HepG2 (cell line): ENCODE data around the gene MTHFD2L. TPM values are rescaled to one million over a fixed set of nuclear protein-coding genes. Genes with fewer than 3 reads are reported as not detected.
A peak's percentile ranks its signal among the peaks of the same experiment; 100 is the strongest.

Experiments
- ATM ChIP-seq: fragments of 450-650 bp; IDR thresholded peaks from 2 replicates; pipeline ENCODE4 v1.7.1; 2017; ENCODE audit warnings: mild to moderate bottlenecking, borderline replicate concordance
- GABPB1 ChIP-seq: IDR thresholded peaks from 2 replicates; pipeline ENCODE4 v1.6.1; 2016; ENCODE audit warnings: mild to moderate bottlenecking, missing genetic modification reagents, moderate library complexity, missing compliant biosample characterization
- GATAD1 ChIP-seq: IDR thresholded peaks from 2 replicates; pipeline ENCODE4 v1.6.1; 2016; ENCODE audit warnings: missing genetic modification reagents, missing compliant biosample characterization
- GPN1 ChIP-seq: sonication (generic); formaldehyde crosslinking; IDR thresholded peaks from 2 replicates; pipeline ENCODE4 v1.5.1; 2020; ENCODE audit warnings: missing genetic modification reagents, borderline replicate concordance
- HNRNPL ChIP-seq: fragments of 200-400 bp; formaldehyde crosslinking; IDR thresholded peaks from 2 replicates; pipeline ENCODE4 v1.6.1; 2017; ENCODE audit warnings: mild to moderate bottlenecking, low read depth, low read length
- KAT8 ChIP-seq: IDR thresholded peaks from 2 replicates; pipeline ENCODE4 v1.6.1; 2016; ENCODE audit warnings: missing genetic modification reagents, missing compliant biosample characterization
- KDM4B ChIP-seq: sonication (generic); formaldehyde crosslinking; IDR thresholded peaks from 2 replicates; pipeline ENCODE4 v1.4.0; 2020; ENCODE audit warnings: missing genetic modification reagents
- MXI1 ChIP-seq: IDR thresholded peaks from 3 replicates; pipeline ENCODE4 v1.6.1; 2012; ENCODE audit warnings: low read depth, low read length, inconsistent platforms, borderline replicate concordance
- NCOR1 ChIP-seq: fragments of 200-600 bp; sonication (generic); IDR thresholded peaks from 2 replicates; pipeline ENCODE4 v1.7.0; 2017; ENCODE audit warnings: antibody characterized with exemption, low read length, borderline replicate concordance
- NFE2L1 ChIP-seq: sonication (generic); formaldehyde crosslinking; IDR thresholded peaks from 2 replicates; pipeline ENCODE4 v1.4.0; 2020; ENCODE audit warnings: missing genetic modification reagents, mild to moderate bottlenecking, borderline replicate concordance
- PPARG ChIP-seq: conservative IDR thresholded peaks from 2 replicates; pipeline ENCODE4 v1.6.1; 2016; ENCODE audit warnings: missing biosample characterization, missing genetic modification reagents
- RAD51 ChIP-seq: fragments of 450-650 bp; IDR thresholded peaks from 2 replicates; pipeline ENCODE4 v1.6.1; 2016; ENCODE audit warnings: borderline replicate concordance
- RFX3 ChIP-seq: IDR thresholded peaks from 2 replicates; pipeline ENCODE4 v1.6.1; 2016; ENCODE audit warnings: missing biosample characterization, missing genetic modification reagents
- SATB2 ChIP-seq: sonication (generic); formaldehyde crosslinking; IDR thresholded peaks from 2 replicates; pipeline ENCODE4 v1.5.0; 2020; ENCODE audit warnings: missing genetic modification reagents
- SRSF4 ChIP-seq: fragments of 200-400 bp; formaldehyde crosslinking; IDR thresholded peaks from one replicate; pipeline ENCODE4 v1.6.1; 2018; ENCODE audit warnings: mild to moderate bottlenecking, low read depth, low read length, moderate library complexity; ENCODE audit not compliant: poor library complexity, severe bottlenecking
- TBX2 ChIP-seq: sonication (generic); formaldehyde crosslinking; IDR thresholded peaks from 2 replicates; pipeline ENCODE4 v1.5.0; 2020; ENCODE audit warnings: missing genetic modification reagents, mild to moderate bottlenecking, borderline replicate concordance
- WIZ ChIP-seq: sonication (generic); formaldehyde crosslinking; IDR thresholded peaks from 2 replicates; pipeline ENCODE4 v1.5.1; 2020; ENCODE audit warnings: mild to moderate bottlenecking, missing genetic modification reagents
- ZFP37 ChIP-seq: sonication (generic); formaldehyde crosslinking; IDR thresholded peaks from 2 replicates; pipeline ENCODE4 v1.4.0; 2020; ENCODE audit warnings: missing genetic modification reagents, borderline replicate concordance
- ZNF124 ChIP-seq: sonication (generic); formaldehyde crosslinking; IDR thresholded peaks from 2 replicates; pipeline ENCODE4 v1.4.0; 2020; ENCODE audit warnings: missing genetic modification reagents
- ZNF292 ChIP-seq: sonication (generic); formaldehyde crosslinking; IDR thresholded peaks from 2 replicates; pipeline ENCODE4 v1.8.1; 2022; ENCODE audit warnings: mild to moderate bottlenecking, low read depth, missing genetic modification reagents, borderline replicate concordance
- ZNF678 ChIP-seq: sonication (generic); formaldehyde crosslinking; IDR thresholded peaks from 2 replicates; pipeline ENCODE4 v1.4.0; 2020; ENCODE audit warnings: mild to moderate bottlenecking, missing genetic modification reagents
- ZNF781 ChIP-seq: sonication (generic); formaldehyde crosslinking; IDR thresholded peaks from 2 replicates; pipeline ENCODE4 v1.5.1; 2020; ENCODE audit warnings: borderline replicate concordance, mild to moderate bottlenecking, missing genetic modification reagents; ENCODE audit errors: not compliant biosample characterization
- ZNF792 ChIP-seq: IDR thresholded peaks from 2 replicates; pipeline ENCODE4 v1.6.1; 2016
- polyA plus RNA-seq, 8 experiments: library from polyadenylated mRNA; depleted of rRNA in 3 of 8; stranded (reverse) in 7 of 8; unstranded in 1 of 8; fragments of >200 nt; fragmentation: Illumina TruSeq in 4 of 8; extraction: Trizol in 4 of 8; gene quantifications; 2 replicates each; pipeline versions ENCODE4 v1.2.1 to v1.2.3, GENCODE V29; 2011 to 2016; ENCODE audit warnings: low read depth in 4 of 8, missing spikeins in 1 of 8, mixed read lengths in 1 of 8; ENCODE audit not compliant: insufficient read depth in 1 of 8
- total RNA-seq, 5 experiments: library from RNA; depleted of rRNA; stranded (reverse); fragments of >200 nt; fragmentation: Illumina TruSeq; extraction: Trizol; gene quantifications; 2 replicates each; pipeline ENCODE4 v1.2.3, GENCODE V29; 2016; ENCODE audit warnings: low read depth in 1 of 5
- TF ChIP-seq, protein P1 (sequence below): sonication (generic); formaldehyde crosslinking; IDR thresholded peaks from 2 replicates; pipeline ENCODE4 v1.4.0; 2020; ENCODE audit warnings: mild to moderate bottlenecking, missing genetic modification reagents
- TF ChIP-seq, protein P2 (sequence below): sonication (generic); formaldehyde crosslinking; IDR thresholded peaks from 2 replicates; pipeline ENCODE4 v1.8.0; 2022; ENCODE audit warnings: low read depth, missing genetic modification reagents
- TF ChIP-seq, protein P3 (sequence below): sonication (generic); formaldehyde crosslinking; IDR thresholded peaks from 2 replicates; pipeline ENCODE4 v1.8.1; 2022; ENCODE audit warnings: low read depth, mild to moderate bottlenecking, missing genetic modification reagents
- TF ChIP-seq, protein P4 (sequence below): sonication (generic); formaldehyde crosslinking; IDR thresholded peaks from 2 replicates; pipeline ENCODE4 v1.4.0; 2020; ENCODE audit warnings: missing genetic modification reagents, borderline replicate concordance

Gene MTHFD2L
- total and polyA plus RNA-seq, 2 of the 13 experiments (the other 11 are each of a cell fraction or from before 2014, with no cell fraction given): 10.5 to 14.9 TPM

GRCh38 chr4:74202062-74202586, 44.2 kb downstream of the MTHFD2L start (continued):
- TF ChIP-seq SATB2 (CRISPR knock-in tag) (no peak), NFE2L1 (no peak), PPARG (peak; percentile 84), NCOR1 (peak; percentile 93), KAT8 (CRISPR knock-in tag) (peak; percentile 69; the same call in 1 of the 2 replicates), ZFP37 (CRISPR knock-in tag) (no peak), GPN1 (CRISPR knock-in tag) (no peak), ZNF781 (CRISPR knock-in tag) (no peak), MXI1 (peak; percentile 16; the same call in 1 of the 3 replicates), RAD51 (no peak), HNRNPL (no peak), SRSF4 (no peak), ATM (no peak), ZNF792 (CRISPR knock-in tag) (peak; percentile 82), KDM4B (CRISPR knock-in tag) (no peak), GATAD1 (CRISPR knock-in tag) (peak; percentile 73), ZNF678 (CRISPR knock-in tag) (no peak), RFX3 (0 out of 2 replicates have a peak, but pooled peaks have one; percentile 22), ZNF292 (CRISPR knock-in tag) (no peak), WIZ (CRISPR knock-in tag) (0 out of 2 replicates have a peak, but pooled peaks have one; percentile 49), ZNF124 (CRISPR knock-in tag) (no peak), TBX2 (peak; percentile 99), GABPB1 (CRISPR knock-in tag) (peak; percentile 17; the same call in 1 of the 2 replicates)
- TF ChIP-seq, protein P1, sequence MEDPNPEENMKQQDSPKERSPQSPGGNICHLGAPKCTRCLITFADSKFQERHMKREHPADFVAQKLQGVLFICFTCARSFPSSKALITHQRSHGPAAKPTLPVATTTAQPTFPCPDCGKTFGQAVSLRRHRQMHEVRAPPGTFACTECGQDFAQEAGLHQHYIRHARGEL (CRISPR knock-in tag): no peak
- TF ChIP-seq, protein P2, sequence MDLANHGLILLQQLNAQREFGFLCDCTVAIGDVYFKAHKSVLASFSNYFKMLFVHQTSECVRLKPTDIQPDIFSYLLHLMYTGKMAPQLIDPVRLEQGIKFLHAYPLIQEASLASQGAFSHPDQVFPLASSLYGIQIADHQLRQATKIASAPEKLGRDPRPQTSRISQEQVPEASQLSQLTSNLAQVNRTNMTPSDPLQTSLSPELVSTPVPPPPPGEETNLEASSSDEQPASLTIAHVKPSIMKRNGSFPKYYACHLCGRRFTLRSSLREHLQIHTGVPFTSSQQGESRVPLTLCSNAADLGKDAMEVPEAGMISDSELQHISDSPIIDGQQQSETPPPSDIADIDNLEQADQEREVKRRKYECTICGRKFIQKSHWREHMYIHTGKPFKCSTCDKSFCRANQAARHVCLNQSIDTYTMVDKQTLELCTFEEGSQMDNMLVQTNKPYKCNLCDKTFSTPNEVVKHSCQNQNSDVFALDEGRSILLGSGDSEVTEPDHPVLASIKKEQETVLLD (CRISPR knock-in tag): no peak
- TF ChIP-seq, protein P3, sequence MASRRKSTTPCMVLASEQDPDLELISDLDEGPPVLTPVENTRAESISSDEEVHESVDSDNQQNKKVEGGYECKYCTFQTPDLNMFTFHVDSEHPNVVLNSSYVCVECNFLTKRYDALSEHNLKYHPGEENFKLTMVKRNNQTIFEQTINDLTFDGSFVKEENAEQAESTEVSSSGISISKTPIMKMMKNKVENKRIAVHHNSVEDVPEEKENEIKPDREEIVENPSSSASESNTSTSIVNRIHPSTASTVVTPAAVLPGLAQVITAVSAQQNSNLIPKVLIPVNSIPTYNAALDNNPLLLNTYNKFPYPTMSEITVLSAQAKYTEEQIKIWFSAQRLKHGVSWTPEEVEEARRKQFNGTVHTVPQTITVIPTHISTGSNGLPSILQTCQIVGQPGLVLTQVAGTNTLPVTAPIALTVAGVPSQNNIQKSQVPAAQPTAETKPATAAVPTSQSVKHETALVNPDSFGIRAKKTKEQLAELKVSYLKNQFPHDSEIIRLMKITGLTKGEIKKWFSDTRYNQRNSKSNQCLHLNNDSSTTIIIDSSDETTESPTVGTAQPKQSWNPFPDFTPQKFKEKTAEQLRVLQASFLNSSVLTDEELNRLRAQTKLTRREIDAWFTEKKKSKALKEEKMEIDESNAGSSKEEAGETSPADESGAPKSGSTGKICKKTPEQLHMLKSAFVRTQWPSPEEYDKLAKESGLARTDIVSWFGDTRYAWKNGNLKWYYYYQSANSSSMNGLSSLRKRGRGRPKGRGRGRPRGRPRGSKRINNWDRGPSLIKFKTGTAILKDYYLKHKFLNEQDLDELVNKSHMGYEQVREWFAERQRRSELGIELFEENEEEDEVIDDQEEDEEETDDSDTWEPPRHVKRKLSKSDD (CRISPR knock-in tag): no peak
- TF ChIP-seq, protein P4, sequence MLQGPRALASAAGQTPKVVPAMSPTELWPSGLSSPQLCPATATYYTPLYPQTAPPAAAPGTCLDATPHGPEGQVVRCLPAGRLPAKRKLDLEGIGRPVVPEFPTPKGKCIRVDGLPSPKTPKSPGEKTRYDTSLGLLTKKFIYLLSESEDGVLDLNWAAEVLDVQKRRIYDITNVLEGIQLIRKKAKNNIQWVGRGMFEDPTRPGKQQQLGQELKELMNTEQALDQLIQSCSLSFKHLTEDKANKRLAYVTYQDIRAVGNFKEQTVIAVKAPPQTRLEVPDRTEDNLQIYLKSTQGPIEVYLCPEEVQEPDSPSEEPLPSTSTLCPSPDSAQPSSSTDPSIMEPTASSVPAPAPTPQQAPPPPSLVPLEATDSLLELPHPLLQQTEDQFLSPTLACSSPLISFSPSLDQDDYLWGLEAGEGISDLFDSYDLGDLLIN (CRISPR knock-in tag): no peak
